Endothelial cell of umbilical vein (primary cell): ENCODE results near the gene IL10RB. TPM values are rescaled to one million over a fixed set of nuclear protein-coding genes. Genes with fewer than 3 reads are reported as not detected.

ENCODE experiments used
- BruUV-seq: library from RNA; stranded (reverse); fragments of 400-500 nt; replicated peaks from 2 replicates; lab custom pipeline; 2021; lab: Mats Ljungman, UMichigan
- CTCF ChIA-PET: fragments of 300-600, 350-600 bp; sonication (Branson Sonifier 250); formaldehyde crosslinking; loops from one replicate; lab custom pipeline; 2021; ENCODE audit warnings: antibody characterized with exemption, inconsistent platforms; lab: Charles Lee
- POLR2A ChIA-PET: fragments of 300-600, 350-600 bp; sonication (Branson Sonifier 250); formaldehyde crosslinking; loops from one replicate; lab custom pipeline; 2021; ENCODE audit warnings: antibody characterized with exemption, inconsistent platforms; lab: Charles Lee
- DNase-seq: peaks from one replicate; pipeline ENCODE4 v3.0.0-alpha.2; 2011; ENCODE audit warnings: low read depth, low spot score
- FAIRE-seq: peaks from 2 replicates; lab custom pipeline; 2011; peaks lifted over from hg19 to GRCh38; lab: Jason Lieb, UNC
- H2AFZ ChIP-seq: 2 replicates; pipeline ENCODE4 v1.6.0; 2012; ENCODE audit warnings: low read depth, low read length, control low read depth, inconsistent platforms
- H3K27ac ChIP-seq: 2 replicates; pipeline ENCODE4 v1.5.1; 2011; ENCODE audit warnings: low read depth, mild to moderate bottlenecking, control low read depth, low read length, moderate library complexity; ENCODE audit not compliant: insufficient read depth
- H3K27me3 ChIP-seq, 2 experiments: 2 replicates each; pipeline versions ENCODE4 v1.6.0 to v1.6.1; 2011; ENCODE audit warnings: low read length in 2 of 2, mixed read lengths in 1 of 2; ENCODE audit not compliant: control insufficient read depth in 2 of 2, insufficient read depth in 2 of 2
- H3K36me3 ChIP-seq, 2 experiments: 2 replicates in 1 of 2; 3 replicates in 1 of 2; pipeline ENCODE4 v1.5.1; 2011; ENCODE audit warnings: low read length in 2 of 2, mild to moderate bottlenecking in 1 of 2, moderate library complexity in 1 of 2; ENCODE audit not compliant: control insufficient read depth in 2 of 2, insufficient read depth in 2 of 2; ENCODE audit errors: extremely low read depth in 1 of 2
- H3K4me1 ChIP-seq: 3 replicates; pipeline ENCODE4 v1.5.1; 2011; ENCODE audit warnings: mild to moderate bottlenecking, low read length; ENCODE audit not compliant: control insufficient read depth, insufficient read depth; ENCODE audit errors: extremely low read depth
- H3K4me2 ChIP-seq: 2 replicates; pipeline ENCODE4 v1.6.1; 2011; ENCODE audit warnings: low read length, control low read depth, mixed read lengths; ENCODE audit not compliant: insufficient read depth
- H3K4me3 ChIP-seq, 3 experiments: fragments of 200-600 bp in 1 of 3; sonication (generic), shearing (Covaris generic) in 1 of 3; replicated peaks in 1 of 3; 2 replicates each; pipeline ENCODE4 v1.5.1; 2011 to 2016; ENCODE audit warnings: control low read depth in 3 of 3, low read length in 3 of 3, mild to moderate bottlenecking in 2 of 3, inconsistent platforms in 1 of 3, low read depth in 1 of 3, moderate library complexity in 1 of 3; ENCODE audit not compliant: insufficient read depth in 1 of 3
- H3K79me2 ChIP-seq: 2 replicates; pipeline ENCODE4 v1.6.0; 2012; ENCODE audit warnings: low read length, inconsistent platforms; ENCODE audit not compliant: control insufficient read depth, insufficient read depth
- H3K9ac ChIP-seq: replicated peaks from 2 replicates; pipeline ENCODE3; 2011; ENCODE audit warnings: low read length, control low read depth; ENCODE audit not compliant: insufficient read depth; ENCODE audit errors: extremely low read depth
- H3K9me1 ChIP-seq: replicated peaks from 3 replicates; pipeline ENCODE4 v1.6.0; 2011; ENCODE audit warnings: mild to moderate bottlenecking, low read length; ENCODE audit not compliant: control insufficient read depth, insufficient read depth; ENCODE audit errors: extremely low read depth
- H3K9me3 ChIP-seq: replicated peaks from 2 replicates; pipeline ENCODE4 v1.5.1; 2012; ENCODE audit warnings: low read length, inconsistent platforms; ENCODE audit not compliant: control insufficient read depth, insufficient read depth
- H4K20me1 ChIP-seq: replicated peaks from 2 replicates; pipeline ENCODE3; 2011; ENCODE audit warnings: mild to moderate bottlenecking, low read length; ENCODE audit not compliant: control insufficient read depth, insufficient read depth; ENCODE audit errors: extremely low read depth
- CTCF ChIP-seq, 2 donors: IDR thresholded peaks; 1 replicate in 1 of 2; 2 replicates in 1 of 2; pipeline ENCODE4 v1.5.1; 2011; ENCODE audit warnings: low read length in 2 of 2, mild to moderate bottlenecking in 2 of 2, moderate library complexity in 2 of 2, control low read depth in 1 of 2, inconsistent platforms in 1 of 2, low read depth in 1 of 2; ENCODE audit not compliant: insufficient read depth in 1 of 2; ENCODE audit errors: extremely low read depth in 1 of 2
- EZH2 ChIP-seq: IDR thresholded peaks from 2 replicates; pipeline ENCODE4 v1.6.1; 2012; ENCODE audit warnings: borderline replicate concordance, low read depth, mild to moderate bottlenecking, moderate library complexity, low read length, inconsistent platforms; ENCODE audit not compliant: severe bottlenecking
- FOS ChIP-seq: IDR thresholded peaks from 2 replicates; pipeline ENCODE4 v1.6.1; 2011; ENCODE audit warnings: mild to moderate bottlenecking, low read length, moderate library complexity, borderline replicate concordance; ENCODE audit not compliant: insufficient read depth
- GATA2 ChIP-seq: IDR thresholded peaks from 2 replicates; pipeline ENCODE4 v1.7.0; 2011; ENCODE audit warnings: low read depth, mild to moderate bottlenecking, moderate library complexity, mixed read lengths, low read length; ENCODE audit not compliant: insufficient read length, insufficient read depth
- JUN ChIP-seq: IDR thresholded peaks from 2 replicates; pipeline ENCODE4 v1.6.1; 2011; ENCODE audit warnings: borderline replicate concordance, low read depth; ENCODE audit not compliant: insufficient read length, insufficient read depth
- MYC ChIP-seq: IDR thresholded peaks from one replicate; pipeline ENCODE4 v1.6.1; 2011; ENCODE audit warnings: mild to moderate bottlenecking, low read depth, low read length
- POLR2A ChIP-seq: IDR thresholded peaks from 2 replicates; pipeline ENCODE4 v1.6.1; 2012; ENCODE audit warnings: low read depth, mild to moderate bottlenecking, control low read depth, low read length
- POLR2AphosphoS5 ChIP-seq: IDR thresholded peaks from 2 replicates; pipeline ENCODE4 v1.6.1; 2012; ENCODE audit warnings: low read depth, mild to moderate bottlenecking, control low read depth, low read length, moderate library complexity; ENCODE audit not compliant: insufficient read depth
- dilution Hi-C: fragments of 300-500 bp; cut with MboI; formaldehyde crosslinking; loops from one replicate; pipeline ENCODE4 v1.15.0; 2019; ENCODE audit warnings: low sequenced_read_pairs; ENCODE audit not compliant: extremely low pct_ligation_motif_present
- intact Hi-C: fragments of 100-400 bp; cut with micrococcal nuclease; formaldehyde crosslinking; loops from one replicate; pipeline ENCODE4 v1.10.0; 2022
- polyA plus RNA-seq, 4 experiments: library from polyadenylated mRNA; depleted of rRNA in 3 of 4; stranded (reverse) in 3 of 4; unstranded in 1 of 4; fragments of >200 nt; gene quantifications; 2 replicates each; pipeline versions ENCODE4 v1.2.1 to v1.2.3, GENCODE V29; 2011 to 2012; ENCODE audit warnings: missing spikeins in 1 of 4
- total RNA-seq: library from RNA; stranded (reverse); gene quantifications from 2 replicates; pipeline ENCODE4 v1.2.3, GENCODE V29; 2021
- TF ChIP-seq, protein P1 (sequence below): IDR thresholded peaks from 2 replicates; pipeline ENCODE4 v1.6.1; 2011; ENCODE audit not compliant: insufficient read depth, insufficient read length

IL10RB gene
- total and polyA plus RNA-seq, 2 donors (not counting 3 experiments of a cell fraction or from before 2014, with no cell fraction given) = 21.9 to 31.4 TPM

DNA sequence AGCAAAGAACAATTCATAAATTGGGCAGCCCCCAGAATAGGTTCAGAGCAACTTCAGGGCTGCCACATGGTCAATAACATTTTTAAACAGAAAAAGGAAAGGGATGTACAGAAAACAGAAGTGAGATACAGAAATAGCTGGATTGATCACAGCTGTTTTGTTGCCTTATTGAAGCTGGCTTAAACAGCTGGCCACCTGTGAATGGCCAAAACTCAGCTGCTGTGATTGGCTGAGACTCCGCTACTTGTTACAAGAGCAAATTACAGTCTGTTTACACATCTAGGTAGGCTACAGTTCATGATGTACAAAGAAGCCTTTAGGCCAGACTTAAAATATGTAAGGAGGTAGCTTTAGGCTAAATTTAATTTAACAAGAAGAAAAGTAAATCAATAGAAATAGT is 47.0 kb downstream of the IL10RB start:
- Histone ChIP-seq H3K27ac (no peak overlapping the region), H3K9me3 (no peaks in the 10 kb centered on the region), H3K9ac (no peak overlapping the region), H3K4me1 (no peaks in the 10 kb centered on the region), H2AFZ (no peak overlapping the region), H3K4me2 (no peak overlapping the region), H3K36me3 (no peaks in the 10 kb centered on the region), H3K4me3 (no peak overlapping the region), H3K79me2 (no peaks in the 10 kb centered on the region), H3K27me3 (peaks cover 30 to 32% of the 10 kb centered on the region in 2 experiments), H4K20me1 (no peaks in the 10 kb centered on the region), H3K9me1 (no peaks in the 10 kb centered on the region)
- ChIA-PET CTCF (interaction anchor here (1.5 kb wide), 1 partner anchor 12 kb away, joined by 4 read pairs; the partner anchor contains the start of gene IFNAR1), POLR2A (no interaction called here)
- intact Hi-C loops (no loop called here), dilution Hi-C loops (no loop called here)
- no TSS peak for BruUV-seq
- DNase-seq (no peak), FAIRE-seq (no peak)
- TF ChIP-seq, protein P1, sequence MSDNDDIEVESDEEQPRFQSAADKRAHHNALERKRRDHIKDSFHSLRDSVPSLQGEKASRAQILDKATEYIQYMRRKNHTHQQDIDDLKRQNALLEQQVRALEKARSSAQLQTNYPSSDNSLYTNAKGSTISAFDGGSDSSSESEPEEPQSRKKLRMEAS = no peak
- TF ChIP-seq POLR2AphosphoS5 = no peak
- TF ChIP-seq EZH2 = no peak
- TF ChIP-seq FOS = no peak
- TF ChIP-seq MYC = no peak
- no peak for TF ChIP-seq CTCF (IDR thresholded peaks at IDR 0.05; ENCODE audit: extremely low read depth in 1 of 2, insufficient read depth in 1 of 2, low read depth in 1 of 2, low read length in 2 of 2)
- no peak for TF ChIP-seq POLR2A
- no peak for TF ChIP-seq JUN
- TF ChIP-seq GATA2 = no peak
